Fibroblast of skin of scalp (primary cell): ENCODE data around the gene SFRP4.

ENCODE experiments used
- DNase-seq: peaks from one replicate; pipeline ENCODE4 v3.0.0-alpha.2; 2013

Gene SFRP4

DNA sequence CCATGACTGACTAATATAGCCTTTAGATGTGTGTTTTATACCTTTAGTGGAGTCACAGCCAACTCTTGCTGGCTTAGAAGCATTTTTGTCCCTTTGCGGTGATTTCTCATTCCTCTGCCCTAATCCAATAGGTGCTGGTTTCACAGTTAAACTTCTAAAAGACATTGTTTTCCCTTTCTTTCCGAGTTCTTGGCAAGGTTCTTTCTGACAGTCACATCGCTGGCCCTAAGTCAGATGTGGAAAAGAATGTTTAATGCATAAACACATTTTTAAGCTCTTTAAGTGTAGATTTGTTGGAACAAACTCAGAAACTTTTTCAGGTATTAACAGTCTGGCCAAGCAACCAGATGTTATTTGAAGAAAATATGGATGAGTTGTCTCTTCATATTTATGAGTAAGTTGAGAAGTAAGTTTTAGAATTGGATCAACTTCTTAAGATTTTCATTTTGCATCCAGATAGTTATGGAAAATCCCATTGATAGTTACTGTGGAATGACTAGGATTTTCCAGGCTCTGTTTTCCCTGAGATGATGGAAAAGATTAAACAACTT lies 7.9 kb upstream of the SFRP4 start:
- no peak for DNase-seq

DNA sequence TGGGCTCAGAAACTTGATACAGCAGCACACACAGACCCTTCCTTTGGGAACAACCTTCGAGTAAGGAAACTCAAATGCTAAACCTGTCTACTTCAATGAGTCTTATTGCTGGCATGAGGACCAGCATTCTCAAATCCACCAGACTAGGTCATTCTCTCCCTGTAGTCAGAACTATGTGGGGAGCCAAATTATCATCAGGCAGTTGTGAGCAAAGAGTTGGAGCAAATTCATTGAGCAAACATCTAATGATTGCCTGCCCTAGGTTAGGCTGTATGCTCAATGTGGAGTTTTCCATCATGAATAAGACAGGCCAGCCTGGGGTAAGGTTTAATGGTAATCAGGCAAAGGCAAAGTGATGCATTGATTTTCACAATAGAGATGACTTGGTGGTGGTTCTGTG lies 7.4 kb upstream of the SFRP4 start:
- DNase-seq = no peak

DNA sequence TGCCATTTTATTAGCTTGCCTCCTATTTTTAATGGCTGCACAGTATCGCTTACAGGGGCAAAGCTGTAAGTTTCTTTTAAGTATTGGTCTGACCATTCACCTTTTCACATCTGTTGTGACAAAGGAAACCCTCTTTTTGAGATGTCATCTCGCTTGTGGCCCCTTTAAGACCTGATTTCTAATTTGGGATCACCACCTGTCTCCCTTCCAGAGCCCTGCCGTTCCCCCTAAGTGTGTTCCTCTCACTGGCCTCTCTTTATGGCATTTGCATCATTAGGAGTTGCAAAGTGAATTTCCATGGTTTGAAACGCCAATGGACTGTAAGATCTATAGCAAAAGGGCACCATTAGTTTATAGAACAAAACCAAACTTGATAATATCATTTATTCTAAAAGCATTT lies 5.3 kb upstream of the SFRP4 start:
- DNase-seq = no peak

DNA sequence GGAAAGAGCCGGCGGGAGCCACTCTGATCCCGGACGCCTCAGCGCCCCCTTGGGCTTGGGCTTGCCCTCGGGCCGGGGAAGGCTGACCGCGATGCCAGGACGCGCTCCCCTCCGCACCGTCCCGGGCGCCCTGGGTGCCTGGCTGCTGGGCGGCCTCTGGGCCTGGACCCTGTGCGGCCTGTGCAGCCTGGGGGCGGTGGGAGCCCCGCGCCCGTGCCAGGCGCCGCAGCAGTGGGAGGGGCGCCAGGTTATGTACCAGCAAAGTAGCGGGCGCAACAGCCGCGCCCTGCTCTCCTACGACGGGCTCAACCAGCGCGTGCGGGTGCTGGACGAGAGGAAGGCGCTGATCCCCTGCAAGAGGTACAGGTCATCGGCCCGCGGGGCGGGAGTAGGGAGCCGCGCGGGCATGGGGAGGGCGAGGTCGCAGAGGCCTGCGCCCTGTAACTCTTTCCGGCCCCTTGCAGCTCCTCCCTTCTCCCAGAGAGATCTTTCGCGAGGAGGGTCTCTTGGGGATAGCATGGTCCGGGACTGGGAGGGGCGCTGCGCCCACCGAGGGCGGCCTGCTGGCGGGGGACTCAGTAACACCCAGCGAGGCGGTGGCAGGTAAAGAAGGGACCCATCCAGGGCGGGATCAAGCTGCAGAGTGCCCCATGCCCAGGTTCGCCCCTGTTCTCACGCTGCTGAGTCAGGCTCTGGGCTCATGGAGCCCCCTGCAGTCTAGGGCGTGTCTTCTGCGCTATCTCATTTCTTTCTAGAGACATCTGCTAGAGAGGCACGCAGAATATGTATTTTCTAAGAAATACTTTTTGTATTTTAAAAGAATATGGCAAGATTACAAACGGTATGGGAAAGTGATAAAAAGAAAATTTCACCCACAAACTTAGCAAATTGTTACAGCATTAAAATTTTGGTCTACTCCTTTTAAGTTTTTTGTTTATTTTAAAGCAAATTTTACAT lies 4.5 kb upstream of the SFRP4 start:
- peak; percentile 47 for DNase-seq

DNA sequence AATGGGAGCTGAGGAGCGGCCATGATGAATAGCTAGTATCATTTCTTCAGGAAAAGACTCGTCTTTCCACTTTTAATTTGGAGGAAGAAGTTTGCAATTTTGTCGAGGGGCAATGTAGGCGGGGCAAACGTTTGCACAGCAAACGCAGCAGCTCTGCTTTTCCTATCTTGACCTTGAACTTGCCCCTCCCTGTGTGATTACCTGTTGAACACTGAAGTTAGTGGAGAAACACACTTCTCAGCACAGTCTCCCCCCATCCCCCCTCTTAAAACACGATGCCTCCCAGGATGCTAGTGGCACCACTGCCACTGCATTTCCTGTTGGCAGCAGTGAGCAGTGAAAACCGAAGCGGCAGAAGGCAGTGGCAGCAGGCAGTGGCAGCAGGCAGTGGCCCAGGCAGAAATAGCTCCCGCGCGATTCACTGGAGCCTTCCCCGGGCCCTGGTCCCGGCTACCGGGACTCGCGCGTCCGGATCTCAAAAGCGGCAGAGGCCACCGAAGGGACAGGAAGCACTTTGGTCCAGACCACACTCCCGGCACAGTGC lies 3.8 kb upstream of the SFRP4 start, which contains the start of gene EPDR1:
EPDR1 (plus strand) TSS at position 336 of the 544 bp plus-strand sequence. CDS start 300 bp downstream, outside the sequence.
- DNase-seq = peak; percentile 65

DNA sequence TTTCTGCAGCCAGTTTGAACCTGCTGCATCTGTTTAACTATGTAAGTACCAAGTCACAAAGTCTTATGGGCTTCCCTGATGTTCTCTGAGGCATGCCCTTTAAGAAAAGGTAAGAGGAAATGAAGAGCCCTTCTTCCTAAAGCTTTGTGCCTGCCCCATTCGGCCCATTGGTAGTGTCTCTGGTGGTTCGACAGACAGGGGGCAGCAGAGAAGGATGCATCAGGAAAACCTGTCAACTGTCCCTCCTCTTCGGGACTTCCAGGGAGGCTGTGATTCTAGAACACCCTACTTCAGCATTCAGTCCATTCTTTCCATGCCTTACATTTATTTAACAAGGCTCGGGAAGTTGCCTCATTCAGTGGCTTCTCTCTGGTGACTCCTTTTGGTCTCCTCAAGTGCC lies 1.9 kb upstream of the SFRP4 start:
- DNase-seq = no peak

DNA sequence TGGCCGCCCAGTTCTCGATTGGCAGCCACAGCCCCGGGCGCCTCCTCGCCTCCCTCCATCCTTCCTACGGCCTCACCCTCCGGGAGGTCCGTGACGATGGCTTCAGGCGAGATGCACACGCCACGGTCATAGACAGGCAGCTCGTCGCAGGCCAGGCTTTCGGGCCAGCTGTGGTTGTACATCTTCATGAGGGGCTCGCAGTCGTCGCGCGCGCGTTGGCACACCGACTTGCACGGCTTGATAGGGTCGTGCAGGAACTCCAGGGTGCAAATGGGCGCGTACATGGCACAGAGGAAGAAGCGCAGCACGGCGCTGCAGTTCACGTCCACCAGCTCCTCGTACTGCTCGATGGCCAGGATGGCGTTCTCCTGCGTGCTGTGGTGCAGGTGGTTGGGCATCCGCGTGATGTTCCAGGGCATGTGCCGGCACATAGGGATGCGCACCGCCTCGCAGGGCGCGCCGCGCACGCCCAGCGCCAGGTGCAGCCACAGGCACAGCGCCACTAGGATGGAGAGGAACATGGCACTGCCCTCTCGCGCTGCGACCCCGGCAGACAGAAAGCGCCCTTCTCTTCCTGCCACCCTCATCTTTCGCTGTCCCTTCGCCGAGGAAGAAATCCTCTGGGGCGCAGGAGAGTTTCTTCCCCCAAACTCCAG lies 472 bp downstream of the SFRP4 start:
- no peak for DNase-seq

DNA sequence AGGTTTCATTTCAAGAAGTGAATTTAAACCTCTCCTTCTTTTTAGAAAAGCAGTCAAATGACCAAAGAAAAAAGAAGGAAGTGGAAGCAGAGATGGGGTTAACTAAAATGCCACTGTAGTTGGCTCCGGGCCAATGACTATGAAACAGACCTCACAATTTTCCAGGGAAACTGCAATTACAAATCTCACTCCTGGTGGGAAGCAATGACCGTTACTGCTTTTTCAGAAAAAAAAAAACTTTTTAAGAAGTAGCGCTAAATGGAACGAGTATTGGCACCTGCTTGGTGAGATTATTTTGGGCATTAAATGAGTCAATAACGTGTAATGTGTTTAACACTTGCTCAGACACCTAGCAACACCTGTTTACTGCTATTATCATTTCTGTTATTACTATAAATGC lies 1.2 kb downstream of the SFRP4 start:
- no peak for DNase-seq

DNA sequence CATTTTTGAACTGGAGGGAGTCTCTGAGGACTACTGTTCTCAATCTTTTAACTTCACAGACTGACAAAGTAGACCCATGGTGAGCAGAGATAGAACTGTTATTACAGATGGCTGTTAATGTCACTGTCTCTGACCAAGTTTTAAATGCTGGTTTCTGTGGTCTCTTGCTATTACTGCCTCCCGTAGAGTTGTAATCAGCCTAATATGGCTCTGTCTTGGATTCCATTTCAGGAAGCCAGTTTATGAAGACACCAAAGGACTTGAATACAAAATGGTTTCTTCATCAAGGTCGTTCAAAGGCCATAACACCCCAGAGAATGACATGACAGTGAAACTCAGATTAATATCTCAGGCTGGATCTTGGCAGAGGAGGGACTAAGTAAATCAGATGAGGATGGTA lies 3.9 kb downstream of the SFRP4 start:
- DNase-seq = peak; percentile 74

DNA sequence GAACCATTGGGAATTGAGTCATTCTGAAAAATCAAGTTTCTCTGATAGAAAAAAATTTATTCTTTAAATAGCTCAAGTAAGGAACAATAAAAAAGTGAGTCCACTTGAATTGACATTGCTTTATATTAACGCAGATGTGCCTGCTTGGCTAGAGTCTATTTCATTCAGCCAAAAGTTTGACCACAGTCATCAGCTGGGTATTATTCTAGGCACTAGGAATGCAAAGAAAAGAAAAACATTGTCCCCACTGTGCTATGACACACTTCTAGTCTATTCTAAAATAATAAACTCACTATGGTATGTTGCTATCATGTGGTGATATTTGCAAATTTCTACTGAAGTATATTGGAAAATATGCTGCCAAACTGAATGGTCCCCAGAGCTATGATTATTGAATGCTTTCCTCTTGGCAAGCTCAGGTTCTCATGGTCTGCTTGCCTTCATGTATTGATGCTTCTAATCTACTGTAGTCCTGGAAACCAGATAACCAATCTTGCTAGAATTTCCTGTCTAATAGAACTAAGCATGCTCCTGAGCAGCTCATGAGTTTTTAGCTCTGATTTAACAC lies 8.3 kb downstream of the SFRP4 start:
- DNase-seq = peak; percentile 96

DNA sequence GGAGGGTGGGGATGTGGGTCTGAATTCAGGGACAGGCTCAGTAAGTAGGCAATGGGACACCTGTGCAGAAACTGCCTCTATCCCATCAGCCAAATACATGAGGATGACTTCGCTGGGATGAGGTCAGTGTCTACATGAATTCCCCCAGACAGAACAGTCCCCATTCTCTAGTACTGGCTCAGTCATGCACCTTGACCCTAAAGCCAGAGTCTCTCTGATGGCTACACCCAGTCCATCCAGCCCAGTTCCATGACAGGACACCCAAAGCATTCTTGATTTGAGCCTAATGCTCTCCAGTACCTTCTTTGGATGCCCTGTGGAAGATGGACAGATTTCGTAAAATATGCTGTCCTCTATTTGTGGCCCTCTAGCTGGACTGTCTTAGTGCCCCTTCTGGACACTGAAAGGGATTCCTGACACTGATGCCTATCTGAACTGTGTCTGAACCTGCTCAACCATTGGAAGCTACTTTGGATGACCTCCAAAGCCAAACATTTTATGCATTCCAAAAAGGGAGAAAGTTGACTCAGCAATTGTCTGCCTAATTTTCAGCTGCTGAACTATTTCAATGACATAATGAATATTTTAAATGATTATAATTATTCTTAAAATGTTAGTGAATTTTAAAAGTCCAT lies 14.6 kb downstream of the SFRP4 start:
- peak; percentile 80 for DNase-seq

DNA sequence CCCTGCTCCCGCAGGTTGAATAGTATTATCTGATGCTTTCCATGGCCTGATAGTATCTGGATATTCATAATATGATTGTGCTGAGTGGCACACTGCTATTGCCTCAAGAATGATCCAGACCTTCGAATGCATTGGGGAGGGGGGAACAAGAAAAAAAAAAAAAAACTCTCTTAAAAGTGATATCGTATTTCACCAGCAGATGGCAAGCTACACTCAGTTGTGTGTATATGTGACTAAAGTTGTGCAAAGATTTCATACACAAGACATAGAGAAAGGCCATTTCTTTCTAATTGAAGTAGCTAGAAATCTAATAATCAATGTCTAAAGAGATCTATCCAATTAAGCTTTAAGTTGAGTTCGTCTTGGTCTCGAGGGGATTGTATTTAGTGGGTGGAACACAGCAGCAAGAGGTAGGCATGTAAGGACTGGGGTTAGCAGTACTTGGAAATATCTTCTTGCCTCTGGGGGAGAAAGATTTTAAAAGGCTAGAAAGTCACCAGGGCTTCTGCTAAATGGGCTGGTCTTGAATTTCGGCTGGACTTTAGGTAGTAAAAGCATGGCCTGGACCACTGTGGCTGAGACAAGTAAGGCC lies 15.3 kb downstream of the SFRP4 start:
- peak; percentile 51 for DNase-seq

DNA sequence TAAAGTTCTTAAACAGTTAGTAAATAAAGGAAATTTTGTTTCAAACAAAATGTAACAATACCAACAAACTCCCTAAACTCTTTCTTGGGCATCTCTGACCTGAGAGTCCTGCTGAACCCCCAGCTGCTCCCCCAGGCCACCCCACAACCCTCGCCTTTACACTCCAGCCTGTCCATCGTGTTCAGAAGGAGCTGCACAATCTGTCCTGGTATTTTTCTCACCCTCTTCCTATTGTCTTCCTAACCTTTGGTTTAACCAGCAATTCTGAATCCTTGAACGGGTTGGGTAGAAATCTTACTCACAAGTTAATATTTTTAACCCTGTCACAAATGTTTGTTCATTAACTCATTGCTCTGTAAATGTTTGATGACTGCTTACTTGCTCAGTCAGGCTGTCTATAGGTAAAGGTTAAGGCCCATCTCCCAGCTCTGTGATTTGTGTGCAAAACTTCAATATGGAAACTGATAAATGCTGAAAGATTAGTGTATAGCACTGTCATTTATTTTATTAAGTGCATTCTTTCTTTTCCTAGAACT lies 16.8 kb downstream of the SFRP4 start:
- DNase-seq = no peak

DNA sequence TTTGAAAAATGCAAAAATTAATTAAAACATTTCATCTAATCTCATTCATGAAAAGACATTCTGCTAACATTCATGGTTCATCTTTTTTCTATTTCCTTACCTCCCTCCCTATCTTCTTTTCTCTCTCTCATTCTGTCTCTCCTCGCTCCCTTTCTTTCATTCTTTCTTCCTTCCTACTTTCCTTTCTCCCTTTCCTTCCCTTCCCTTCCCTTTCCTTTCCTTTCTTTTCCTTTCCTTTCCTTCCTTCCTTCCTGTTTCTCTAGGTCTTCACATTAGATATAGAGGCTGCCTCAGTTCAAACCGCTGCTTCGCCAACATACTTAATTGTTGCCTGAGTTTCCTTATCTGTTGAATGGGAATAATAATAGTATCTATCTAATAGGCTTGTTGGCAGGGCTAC lies 21.9 kb downstream of the SFRP4 start:
- no peak for DNase-seq

DNA sequence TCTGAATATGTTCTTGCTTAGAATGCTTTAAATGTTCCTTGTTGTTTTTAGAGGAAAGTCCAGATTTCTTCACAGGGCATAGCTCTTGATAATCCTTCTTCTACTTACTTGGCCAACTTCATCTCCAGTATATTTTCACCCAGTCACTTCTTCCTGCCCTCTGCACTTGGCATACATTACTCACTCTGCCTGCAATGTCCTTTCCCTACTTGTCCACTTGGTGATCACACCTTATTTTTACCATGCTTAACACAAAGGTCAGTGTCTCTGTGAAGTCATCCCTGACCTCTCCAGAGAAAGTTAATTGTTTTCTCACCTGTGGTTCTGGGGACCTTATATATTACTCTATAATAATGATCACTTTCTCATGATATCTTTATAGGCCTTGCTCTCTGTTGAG lies 23.3 kb downstream of the SFRP4 start:
- no peak for DNase-seq

DNA sequence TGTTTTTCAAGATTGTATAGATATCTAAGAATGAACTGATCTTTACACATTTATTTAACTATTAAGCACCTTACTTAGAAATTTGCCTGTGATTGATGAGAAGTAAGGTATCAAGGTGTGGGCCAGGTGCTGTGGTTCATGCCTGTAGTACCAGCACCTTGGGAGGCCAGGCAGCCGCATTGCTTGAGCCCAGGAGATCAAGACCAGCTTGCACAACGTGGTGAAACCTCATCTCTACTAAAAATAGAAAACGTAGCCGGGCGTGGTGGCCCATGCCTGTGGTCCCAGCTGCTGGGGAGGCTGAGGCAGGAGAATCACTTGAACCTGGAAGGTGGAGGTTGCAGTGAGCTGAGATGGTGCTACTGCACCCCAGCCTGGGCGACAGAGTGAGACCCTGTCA lies 34.5 kb downstream of the SFRP4 start:
- DNase-seq = no peak
